HEK293T (cell line): ENCODE measurements around the gene RPTOR.

ENCODE experiments used
- CTCF ChIA-PET: fragments of 350-600 bp; formaldehyde crosslinking; extraction: SDS; loops from one replicate; lab custom pipeline; 2021; ENCODE audit warnings: antibody characterized with exemption, inconsistent platforms; lab: Yijun Ruan, JAX
- POLR2A ChIA-PET: fragments of 350-600 bp; formaldehyde crosslinking; extraction: SDS; loops from one replicate; lab custom pipeline; 2020; ENCODE audit warnings: antibody characterized with exemption, inconsistent platforms; lab: Yijun Ruan, JAX
- DNase-seq: peaks from one replicate; pipeline ENCODE4 v3.0.0; 2012; ENCODE audit warnings: mixed read lengths; ENCODE audit errors: extremely low spot score
- ARNT ChIP-seq: fragments of 450-650 bp; IDR thresholded peaks from 2 replicates; pipeline ENCODE4 v1.6.1; 2017; ENCODE audit warnings: mild to moderate bottlenecking
- BHLHE40 ChIP-seq: fragments of 450-650 bp; IDR thresholded peaks from 2 replicates; pipeline ENCODE4 v1.6.1; 2016; ENCODE audit warnings: mild to moderate bottlenecking, moderate library complexity, borderline replicate concordance
- CTBP1 ChIP-seq: fragments of 450-650 bp; IDR thresholded peaks from 2 replicates; pipeline ENCODE4 v1.6.1; 2016; ENCODE audit warnings: borderline replicate concordance
- ELF4 ChIP-seq: fragments of 450-650 bp; IDR thresholded peaks from 2 replicates; pipeline ENCODE4 v1.6.1; 2017; ENCODE audit warnings: antibody characterized with exemption
- FOXA1 ChIP-seq: fragments of 450-650 bp; IDR thresholded peaks from 2 replicates; pipeline ENCODE4 v1.6.1; 2016; ENCODE audit warnings: mild to moderate bottlenecking
- FOXK2 ChIP-seq: fragments of 450-650 bp; IDR thresholded peaks from 2 replicates; pipeline ENCODE4 v1.6.1; 2016; ENCODE audit warnings: mild to moderate bottlenecking
- FOXM1 ChIP-seq: fragments of 450-650 bp; IDR thresholded peaks from 2 replicates; pipeline ENCODE4 v1.6.1; 2017; ENCODE audit warnings: mild to moderate bottlenecking, borderline replicate concordance
- HDGF ChIP-seq: fragments of 450-650 bp; IDR thresholded peaks from 2 replicates; pipeline ENCODE4 v1.6.1; 2017; ENCODE audit warnings: antibody characterized with exemption, borderline replicate concordance
- L3MBTL2 ChIP-seq: fragments of 450-650 bp; conservative IDR thresholded peaks from 2 replicates; pipeline ENCODE4 v1.6.1; 2016; ENCODE audit warnings: mild to moderate bottlenecking
- LEF1 ChIP-seq: fragments of 450-650 bp; IDR thresholded peaks from 2 replicates; pipeline ENCODE4 v1.6.1; 2017; ENCODE audit warnings: mild to moderate bottlenecking, borderline replicate concordance
- NFRKB ChIP-seq: fragments of 450-650 bp; IDR thresholded peaks from 2 replicates; pipeline ENCODE4 v1.6.1; 2016; ENCODE audit warnings: mild to moderate bottlenecking, moderate library complexity
- PKNOX1 ChIP-seq: fragments of 450-650 bp; IDR thresholded peaks from 2 replicates; pipeline ENCODE4 v1.6.1; 2016
- SP1 ChIP-seq: fragments of 450-650 bp; IDR thresholded peaks from 2 replicates; pipeline ENCODE4 v1.6.1; 2017
- SUZ12 ChIP-seq: fragments of 450-650 bp; IDR thresholded peaks from 2 replicates; pipeline ENCODE4 v1.6.1; 2016; ENCODE audit warnings: mild to moderate bottlenecking
- TARDBP ChIP-seq: fragments of 450-650 bp; IDR thresholded peaks from 2 replicates; pipeline ENCODE4 v1.6.1; 2016
- ZNF384 ChIP-seq: fragments of 450-650 bp; IDR thresholded peaks from 2 replicates; pipeline ENCODE4 v1.6.1; 2016

The RPTOR gene

DNA sequence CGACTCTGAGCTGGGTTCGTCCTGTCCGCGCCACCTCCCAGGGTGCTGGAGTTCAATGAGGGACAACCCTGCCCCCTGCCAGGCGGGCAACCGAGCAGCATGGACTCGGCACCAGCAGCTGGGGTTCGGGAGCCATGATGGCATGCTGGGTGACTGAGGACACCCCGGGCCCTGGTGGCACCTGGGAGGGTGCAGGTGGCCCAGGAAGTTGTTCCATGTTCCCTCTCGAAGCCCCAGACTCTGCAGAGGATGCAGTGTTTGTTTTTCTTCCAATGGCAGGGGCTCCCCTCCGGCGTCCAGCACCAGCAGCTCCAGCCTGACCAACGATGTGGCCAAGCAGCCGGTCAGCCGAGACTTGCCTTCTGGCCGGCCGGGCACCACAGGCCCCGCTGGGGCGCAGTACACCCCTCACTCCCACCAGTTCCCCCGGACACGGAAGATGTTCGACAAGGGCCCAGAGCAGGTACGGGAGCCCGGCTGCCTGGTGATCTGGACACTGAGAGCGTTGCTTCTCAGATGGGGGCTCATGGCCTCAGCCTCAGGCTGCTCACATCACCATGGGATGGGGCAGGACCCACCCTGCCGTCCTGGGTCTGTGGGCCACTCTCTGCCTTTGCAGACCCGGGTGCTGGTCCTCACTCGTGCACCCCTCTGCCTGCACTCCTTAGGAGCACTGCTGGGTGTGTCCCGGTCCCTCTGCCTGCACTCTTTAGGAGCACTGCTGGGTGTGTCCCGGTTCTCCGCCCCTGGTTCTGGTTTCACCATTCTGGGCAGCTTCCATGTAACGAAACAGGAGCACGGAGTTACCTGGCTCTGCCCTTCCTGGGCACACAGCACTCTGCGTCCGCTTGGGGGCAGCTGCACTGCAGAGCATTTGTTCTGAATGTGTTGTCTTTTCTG is 378.8 kb downstream of the RPTOR start:
- TF ChIP-seq SP1 (no peak), PKNOX1 (no peak), HDGF (no peak), L3MBTL2 (no peak), ZNF384 (no peak), FOXK2 (no peak), BHLHE40 (no peak), LEF1 (no peak)
- no peak for DNase-seq
- POLR2A ChIA-PET: no interaction called here
- CTCF ChIA-PET: no interaction called here

DNA sequence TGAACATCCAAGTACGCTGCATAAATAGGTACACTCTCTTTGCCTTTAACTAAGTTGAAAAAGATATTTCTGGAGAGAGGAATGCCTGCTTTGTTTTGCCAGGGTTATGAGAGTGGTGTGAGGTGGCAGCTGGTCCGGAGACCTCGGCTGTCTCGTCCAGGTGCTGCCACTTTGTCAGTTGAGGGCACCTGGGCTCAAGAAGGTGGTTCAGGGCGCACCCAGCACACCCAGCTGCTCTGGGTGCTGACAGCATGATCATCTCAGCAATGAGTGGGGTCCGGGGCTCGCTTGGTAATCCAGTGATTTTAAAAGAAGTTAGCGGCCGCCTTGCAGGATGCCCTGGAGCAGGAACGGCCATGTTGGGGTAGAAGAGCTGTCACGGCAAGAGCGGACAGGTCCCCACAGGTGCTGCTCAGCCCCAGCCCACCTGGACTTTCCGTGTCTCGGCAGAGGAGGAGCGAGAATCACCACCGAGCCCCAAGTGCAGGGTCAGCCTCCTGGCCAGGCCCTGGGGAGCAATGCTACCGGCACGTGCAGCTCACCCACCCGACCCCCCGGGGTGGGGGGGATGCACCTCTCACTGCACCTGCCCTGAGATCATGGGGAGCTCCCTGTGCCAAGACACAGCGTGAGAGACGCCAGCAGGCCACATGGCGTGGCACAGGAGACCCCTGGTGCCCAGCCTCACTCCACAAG is 379.6 kb downstream of the RPTOR start:
- POLR2A ChIA-PET: no interaction called here
- CTCF ChIA-PET: no interaction called here
- TF ChIP-seq L3MBTL2 (no peak), FOXM1 (no peak), CTBP1 (no peak), NFRKB (no peak), BHLHE40 (no peak), FOXK2 (no peak), ZNF384 (no peak), HDGF (no peak), LEF1 (no peak), ARNT (no peak), FOXA1 (no peak), SP1 (no peak)
- no peak for DNase-seq

DNA sequence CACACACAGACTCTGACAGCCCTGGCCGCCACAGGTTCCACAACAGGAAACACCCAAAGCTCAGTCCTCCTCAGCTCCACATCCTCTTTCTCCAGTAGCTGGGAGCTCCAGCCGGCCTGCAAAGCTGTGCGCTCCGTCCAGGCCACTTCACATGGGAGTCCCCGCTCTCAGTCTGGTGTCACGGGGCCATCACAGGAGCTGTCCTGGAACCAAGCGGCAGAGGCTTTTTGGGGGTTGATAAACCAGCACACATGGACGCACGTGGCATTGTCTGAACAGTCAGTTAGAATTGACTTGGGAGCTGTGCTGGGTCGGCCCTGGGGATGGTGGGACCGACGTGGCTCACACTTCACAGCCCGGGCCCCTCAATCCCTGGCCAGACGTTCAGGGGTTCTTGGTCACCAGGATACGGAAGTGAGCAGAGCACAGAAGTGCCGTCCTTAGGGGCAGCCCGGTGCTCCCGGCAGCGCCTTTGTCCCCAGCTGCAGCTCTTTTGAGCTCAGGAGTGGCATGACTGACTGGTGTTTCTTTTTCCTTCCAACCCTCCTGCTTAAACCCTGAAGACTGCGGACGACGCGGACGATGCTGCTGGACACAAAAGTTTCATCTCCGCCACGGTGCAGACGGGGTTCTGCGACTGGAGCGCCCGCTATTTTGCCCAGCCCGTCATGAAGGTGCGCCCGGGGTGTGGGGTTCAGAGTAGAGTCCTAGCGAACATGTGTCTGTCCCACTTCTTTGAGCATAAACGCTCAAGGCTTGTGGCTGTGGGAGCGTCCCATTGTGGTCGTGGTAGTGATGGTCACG is 380.4 kb downstream of the RPTOR start:
- POLR2A ChIA-PET: interaction anchor here (0.8 kb wide), 1 partner anchor 11 kb away, joined by 3 read pairs; no protein-coding TSS in a partner anchor
- TF ChIP-seq ZNF384 (no peak), PKNOX1 (no peak), SUZ12 (no peak), NFRKB (no peak), FOXM1 (no peak), L3MBTL2 (no peak)
- no peak for DNase-seq
- CTCF ChIA-PET: no interaction called here

DNA sequence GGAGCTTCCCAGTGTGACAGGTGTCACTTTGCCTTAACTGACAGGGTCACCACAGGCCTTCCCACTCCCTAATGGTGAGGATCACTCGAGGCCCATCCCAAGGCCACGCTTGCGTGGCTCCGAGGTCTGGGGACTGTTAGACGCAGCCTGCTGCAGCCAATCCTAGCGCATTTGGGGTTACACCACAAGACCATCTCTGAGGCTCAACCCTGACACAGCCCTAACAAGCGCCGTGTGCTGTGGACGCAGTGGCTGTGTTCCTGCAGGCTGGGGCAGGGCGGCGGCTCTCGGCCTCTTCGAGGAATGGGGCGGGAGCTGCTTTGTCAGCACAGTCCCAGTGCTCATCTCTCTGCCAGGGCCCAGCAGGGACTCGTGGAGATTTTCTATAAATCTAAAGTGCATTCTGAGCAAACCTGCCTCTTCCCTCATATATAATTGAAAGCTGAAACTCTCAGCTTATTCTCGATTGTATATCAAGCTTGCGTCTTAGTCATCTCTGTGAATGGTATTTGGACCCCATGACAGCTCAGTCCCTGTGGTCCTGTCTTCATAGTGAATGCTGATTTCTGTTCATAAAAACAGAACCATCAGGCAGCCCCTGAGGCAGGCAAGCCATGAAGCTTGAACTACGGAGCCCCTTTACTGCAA is 381.2 kb downstream of the RPTOR start:
- ChIA-PET CTCF (no interaction called here), POLR2A (interaction anchor here (0.8 kb wide), 1 partner anchor 11 kb away, joined by 3 read pairs; no protein-coding TSS in a partner anchor)

DNA sequence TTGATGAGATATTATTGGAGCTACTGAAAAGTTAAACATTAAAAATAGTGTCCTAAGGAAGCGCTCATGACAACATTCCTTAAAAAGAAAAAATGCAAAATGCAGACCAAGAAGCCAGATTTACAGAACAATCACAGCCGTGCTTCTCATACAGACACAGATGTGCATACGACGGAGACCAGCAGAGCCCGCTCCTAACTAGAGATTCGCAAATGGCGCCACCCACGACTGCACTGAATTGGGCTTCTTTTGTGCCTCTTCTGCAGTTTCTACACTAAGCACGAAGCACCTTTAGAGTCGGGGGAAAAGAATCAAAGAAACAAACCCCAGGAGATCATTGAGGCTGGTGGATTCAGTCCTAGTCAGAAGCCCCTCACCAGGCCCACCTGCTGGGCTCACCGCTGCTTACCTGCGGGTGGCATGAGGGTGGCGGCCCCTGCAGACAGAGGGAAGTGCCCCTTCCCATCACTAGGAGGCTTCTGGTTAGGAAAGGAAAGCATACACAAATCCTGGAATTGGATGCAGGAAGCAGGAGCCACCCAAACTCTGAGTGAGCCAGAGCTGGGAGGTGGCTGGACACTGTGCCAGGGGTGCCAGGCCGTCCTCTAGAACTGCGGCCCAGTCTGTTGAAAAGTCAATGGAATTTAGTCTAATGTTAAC is 382.1 kb downstream of the RPTOR start:
- no peak for DNase-seq
- CTCF ChIA-PET: no interaction called here
- POLR2A ChIA-PET: no interaction called here
- no peak for TF ChIP-seq FOXA1
- no peak for TF ChIP-seq HDGF
- TF ChIP-seq L3MBTL2: no peak
- no peak for TF ChIP-seq SUZ12
- no peak for TF ChIP-seq BHLHE40
- no peak for TF ChIP-seq ARNT
- no peak for TF ChIP-seq FOXM1
- no peak for TF ChIP-seq SP1
- TF ChIP-seq TARDBP: no peak
- TF ChIP-seq FOXK2: no peak
- TF ChIP-seq ZNF384: no peak
- TF ChIP-seq NFRKB: no peak
- no peak for TF ChIP-seq PKNOX1
- no peak for TF ChIP-seq LEF1
- TF ChIP-seq CTBP1: no peak
- TF ChIP-seq ELF4: no peak

More for the DNA sequence above, 381.2 kb downstream of the RPTOR start:
- TF ChIP-seq BHLHE40 (no peak), FOXM1 (no peak), FOXA1 (no peak), SUZ12 (no peak), ELF4 (no peak), ZNF384 (no peak), ARNT (no peak), FOXK2 (no peak), SP1 (no peak), CTBP1 (no peak), HDGF (no peak)
- DNase-seq: no peak
